Motor neuron (in vitro differentiated cells): ENCODE results near the gene PAM. TPM values are rescaled to one million over a fixed set of nuclear protein-coding genes. Genes with fewer than 3 reads are reported as not detected.

Experiments used
- ATAC-seq, 8 experiments: fragments of 200-7000 bp; cut with Tn5 transposase; replicated peaks in 6 of 8; 2 replicates each; pipeline ENCODE4 v1.8.0; 2021; ENCODE audit warnings: mild to moderate bottlenecking in 8 of 8, moderate library complexity in 8 of 8
- H3K27ac ChIP-seq, 2 donors: fragments of 250-450 bp; sonication (Bioruptor Pico); 2 replicates each; pipeline ENCODE4 v1.9.0; 2021; ENCODE audit warnings: antibody characterized with exemption in 2 of 2, mild to moderate bottlenecking in 2 of 2, moderate library complexity in 1 of 2
- H3K4me1 ChIP-seq, 2 donors: fragments of 250-450 bp; sonication (Bioruptor Pico); replicated peaks in 1 of 2; 2 replicates each; pipeline ENCODE4 v1.6.1; 2021; ENCODE audit warnings: antibody characterized with exemption in 2 of 2, mild to moderate bottlenecking in 2 of 2, moderate library complexity in 1 of 2
- H3K4me3 ChIP-seq, 5 donors: fragments of 250-450 bp; sonication (Bioruptor Pico); 2 replicates each; pipeline ENCODE4 v1.9.0; 2021; ENCODE audit warnings: antibody characterized with exemption in 5 of 5, mild to moderate bottlenecking in 5 of 5, moderate library complexity in 4 of 5
- WGBS, 10 experiments: fragments of 450-650 bp; shearing (Covaris generic); methylation state at CpG; one replicate each; pipeline ENCODE4 v1.0.0; 2022; 5-methylcytosine and 5-hydroxymethylcytosine counted together
- in situ Hi-C, 9 experiments: fragments of 400-800 bp; cut with MboI; loops; one replicate each; pipeline ENCODE4 v1.15.0; 2021; ENCODE audit warnings: low sequenced_read_pairs in 9 of 9, low pct_unique_long_range_greater_than_20kb in 2 of 9; ENCODE audit not compliant: unreplicated experiment in 9 of 9
- total RNA-seq, 8 experiments: library from RNA; unstranded; fragments of 300-600 nt; gene quantifications; 2 replicates each; pipeline versions ENCODE4 v1.2.3 to v1.2.4, GENCODE V29; 2022

PAM gene
- 100 to 1,000 TPM in 2 of 8 experiments, 10 to 100 TPM in 6; 49.0 to 439 (median 74.4) TPM for total RNA-seq

DNA sequence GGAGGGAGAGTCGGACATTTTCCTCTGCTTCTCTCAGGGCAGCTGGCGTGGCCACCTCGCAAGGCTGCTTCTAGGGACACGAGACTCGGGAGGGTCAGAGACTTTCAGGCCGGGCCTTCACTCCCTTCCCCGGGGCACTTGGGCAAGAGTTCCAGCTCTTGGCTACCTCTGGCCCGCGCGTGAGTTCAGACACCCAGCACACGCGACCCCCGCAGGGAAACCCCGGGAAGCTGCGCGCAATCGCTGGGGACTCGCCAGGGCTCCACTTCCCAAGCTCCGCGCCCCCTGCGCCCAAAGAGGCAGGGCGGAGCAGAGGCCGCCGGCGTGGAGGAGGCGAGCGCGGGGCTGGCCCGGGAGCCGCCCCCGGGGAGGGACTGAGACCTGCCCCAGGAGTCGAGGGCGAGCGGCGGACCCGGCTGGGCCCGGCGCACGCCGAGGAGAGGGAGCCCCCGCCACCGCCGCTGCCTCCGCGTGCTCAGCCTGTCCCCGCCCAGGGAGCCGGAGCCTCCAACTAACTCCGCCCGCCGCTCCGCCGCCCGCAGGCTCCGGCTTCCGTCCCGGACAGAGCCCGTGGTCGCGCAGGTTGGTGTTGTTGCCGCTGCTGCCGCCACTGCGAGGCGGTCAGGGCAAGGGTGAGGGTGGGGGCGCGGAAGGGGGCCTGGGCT lies at the start of gene PAM:
PAM (plus strand) TSS at position 539 of the 665 bp plus-strand sequence. CDS start 110,891 bp downstream, outside the sequence.
- peak; percentile 78 to 93 (median 84) for ATAC-seq
- Histone ChIP-seq H3K4me3 (peak within 1 kb of the TSS; percentile 58 to 85 (median 69)), H3K27ac (peak within 1 kb of the TSS; percentile 51 to 59), H3K4me1 (peaks cover 10 to 11% of the 10 kb centered on the region in 2 donors)
- WGBS, 10 experiments = 0 to 33% (median 2%) methylated on average over 1 to 12 of the region's 65 CpGs; no CpG with 5 or more reads in 5 of the 10 experiments
- in situ Hi-C loops = no loop called here

- in situ Hi-C loops = no loop called here
- Histone ChIP-seq H3K4me3 (no peak overlapping the region), H3K4me1 (peaks cover 7 to 9% of the 10 kb centered on the region in 2 donors), H3K27ac (no peak overlapping the region)
- WGBS, 10 experiments = 40 to 98% (median 85%) methylated on average over 1 to 8 of the region's 8 CpGs; no CpG with 5 or more reads in 1 of the 10 experiments
- ATAC-seq = peak in 2 of 8 experiments; percentile 21 to 55
Observed at GRCh38 chr5:102711525-102712385, 43.4 kb upstream of the PAM start.

DNA sequence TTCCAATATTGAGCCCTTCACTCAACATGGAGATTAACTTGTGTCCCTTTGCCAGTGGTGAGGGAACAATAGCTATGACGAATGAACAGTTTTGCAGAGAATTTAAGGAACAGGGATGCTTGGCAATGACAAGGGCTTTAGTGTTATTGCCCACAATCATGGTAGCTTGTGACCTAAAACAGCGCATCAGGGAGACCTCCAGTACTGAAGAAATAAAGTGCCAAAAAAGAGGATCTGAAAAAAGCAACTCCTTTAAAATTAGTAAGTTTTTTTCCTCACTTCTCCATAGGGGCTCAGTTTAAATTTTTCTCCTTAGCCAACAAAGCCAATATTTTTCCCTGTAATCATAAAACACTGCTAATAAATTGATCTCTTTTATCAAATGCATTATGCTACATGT lies 41.8 kb upstream of the PAM start:
- 79 to 100% (median 94%) methylated on average over 1 to 2 of the region's 2 CpGs; no CpG with 5 or more reads in 1 of the 10 experiments for WGBS, 10 experiments
- in situ Hi-C loops = no loop called here
- peaks cover 7 to 9% of the 10 kb centered on the region in 2 donors for H3K4me1 ChIP-seq
- ATAC-seq = no peak
- no peak overlapping the region for H3K4me3 ChIP-seq
- no peak overlapping the region for H3K27ac ChIP-seq

DNA sequence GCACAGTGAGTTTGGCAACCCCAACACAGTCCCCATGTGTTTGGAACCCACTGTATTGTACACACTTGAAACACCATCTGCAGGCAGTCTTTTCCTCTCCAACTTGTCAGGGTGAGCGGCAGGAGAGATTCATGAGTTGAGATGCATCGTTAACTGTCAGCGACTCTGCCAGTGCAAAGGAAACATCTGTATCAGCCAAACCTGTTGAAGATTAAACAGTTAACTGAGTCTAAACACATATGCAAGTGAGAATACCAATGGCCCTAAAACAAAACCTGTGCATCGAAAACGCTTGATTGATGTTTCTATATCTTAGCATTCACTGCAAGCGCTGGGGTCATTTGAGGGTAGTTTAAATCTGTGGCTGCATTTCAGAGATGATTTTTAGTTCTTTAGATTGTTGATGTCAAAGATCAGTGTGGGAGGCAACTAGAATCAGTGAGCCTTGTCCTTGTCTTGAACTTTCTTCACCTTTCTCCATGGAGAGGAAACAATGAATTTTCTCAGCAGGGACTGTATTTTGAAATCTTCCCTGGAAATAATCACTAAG lies 41.3 kb upstream of the PAM start:
- ATAC-seq = peak in 3 of 8 experiments; percentile 22 to 40 (median 38)
- peaks cover 7 to 9% of the 10 kb centered on the region in 2 donors for H3K4me1 ChIP-seq
- WGBS, 10 experiments = 17 to 100% (median 50%) methylated on average over 2 to 6 of the region's 6 CpGs; no CpG with 5 or more reads in 1 of the 10 experiments
- H3K4me3 ChIP-seq = no peak overlapping the region
- H3K27ac ChIP-seq = no peak overlapping the region
- in situ Hi-C loops = no loop called here

DNA sequence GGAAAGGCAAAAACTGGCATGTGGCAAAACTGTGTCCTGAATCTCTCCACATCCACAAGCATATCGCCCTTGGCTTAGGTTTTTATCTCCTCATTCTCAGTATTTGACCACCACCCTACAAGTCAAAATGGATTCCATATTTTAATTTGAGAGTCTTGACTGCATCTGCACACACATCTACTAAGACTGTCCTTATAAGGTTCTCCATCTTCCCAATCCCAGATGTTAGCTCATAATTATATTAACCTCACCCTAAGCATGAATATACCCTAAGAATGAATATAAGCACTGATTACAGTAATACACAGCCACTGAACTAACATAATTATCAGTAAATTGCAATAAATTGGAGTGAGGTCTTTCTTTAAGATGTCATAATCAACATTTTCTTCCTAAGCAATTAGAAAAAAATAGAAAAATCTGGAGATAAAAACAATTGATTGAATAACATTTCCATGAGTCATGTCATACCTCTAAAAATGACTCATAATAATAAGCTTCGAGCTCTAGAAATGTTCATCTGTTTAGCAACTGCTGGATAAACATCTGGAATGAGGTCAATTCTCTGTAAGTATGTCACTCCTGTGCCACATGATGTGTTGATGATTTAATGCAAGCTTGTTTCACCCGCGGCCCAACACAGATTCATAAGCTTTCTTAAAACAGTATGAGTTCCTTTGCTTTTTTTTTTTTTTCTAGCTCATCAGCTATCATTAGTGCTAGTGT lies 39.9 kb upstream of the PAM start:
- in situ Hi-C loops = no loop called here
- H3K4me3 ChIP-seq = no peak overlapping the region
- 3 to 100% (median 81%) methylated on average over 1 to 4 of the region's 4 CpGs for WGBS, 10 experiments
- H3K4me1 ChIP-seq = peaks cover 7 to 9% of the 10 kb centered on the region in 2 donors
- ATAC-seq = peak; percentile 29 to 88 (median 59)
- no peak overlapping the region for H3K27ac ChIP-seq

- Histone ChIP-seq H3K4me3 (no peak overlapping the region), H3K27ac (no peak overlapping the region), H3K4me1 (peaks cover 7 to 9% of the 10 kb centered on the region in 2 donors)
- no peak for ATAC-seq
- in situ Hi-C loops = no loop called here
- 86 to 100% (median 99%) methylated on average over 1 to 5 of the region's 5 CpGs; no CpG with 5 or more reads in 2 of the 10 experiments for WGBS, 10 experiments
Observed at GRCh38 chr5:102716017-102716416, 39.1 kb upstream of the PAM start.

- ATAC-seq = no peak
- in situ Hi-C loops = no loop called here
Observed at GRCh38 chr5:102718819-102719218, 36.3 kb upstream of the PAM start.

DNA sequence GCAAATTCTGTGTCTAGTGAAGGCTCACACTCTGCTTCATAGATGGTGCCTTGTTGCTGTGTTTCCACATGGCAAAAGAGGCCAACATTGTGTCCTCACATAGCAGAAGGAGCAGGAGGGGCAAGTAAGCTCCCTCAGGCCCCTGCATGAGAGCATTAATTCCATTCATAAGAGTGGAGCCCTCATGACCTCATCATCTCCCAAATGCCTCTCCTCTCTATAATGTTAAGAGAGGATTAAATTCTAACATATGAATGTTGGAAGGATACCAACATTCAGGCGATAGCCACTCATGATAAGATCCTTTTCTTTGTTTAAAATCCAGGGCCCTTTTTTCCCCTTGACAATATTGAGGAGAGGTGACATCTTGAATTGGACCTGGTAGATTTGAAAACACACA lies 35.2 kb upstream of the PAM start:
- in situ Hi-C loops = no loop called here
- H3K4me3 ChIP-seq = no peak overlapping the region
- WGBS, 10 experiments = 83 to 100% (median 100%) methylated on average over 1 of the region's 1 CpG; no CpG with 5 or more reads in 6 of the 10 experiments
- H3K4me1 ChIP-seq = no peaks in the 10 kb centered on the region
- no peak overlapping the region for H3K27ac ChIP-seq
- ATAC-seq = no peak

More at GRCh38 chr5:102718819-102719218, 36.3 kb upstream of the PAM start:
- Histone ChIP-seq H3K4me3 (no peak overlapping the region), H3K4me1 (peaks cover 2 to 6% of the 10 kb centered on the region in 2 donors), H3K27ac (no peak overlapping the region)
- 34 to 96% (median 85%) methylated on average over 2 to 4 of the region's 4 CpGs; no CpG with 5 or more reads in 1 of the 10 experiments for WGBS, 10 experiments

- ATAC-seq = no peak
- H3K4me3 ChIP-seq = no peak overlapping the region
- no peak overlapping the region for H3K27ac ChIP-seq
- 50 to 100% (median 89%) methylated on average over 1 of the region's 1 CpG; no CpG with 5 or more reads in 4 of the 10 experiments for WGBS, 10 experiments
- no peaks in the 10 kb centered on the region for H3K4me1 ChIP-seq
- in situ Hi-C loops = no loop called here
Observed at GRCh38 chr5:102720969-102721368, 34.1 kb upstream of the PAM start.

- in situ Hi-C loops = no loop called here
- no peak for ATAC-seq
- WGBS, 10 experiments = 42 to 100% (median 92%) methylated on average over 2 to 4 of the region's 4 CpGs
Observed at GRCh38 chr5:102722931-102723330, 32.2 kb upstream of the PAM start.

GRCh38 chr5:102731693-102732092 lies 23.4 kb upstream of the PAM start:
- no peaks in the 10 kb centered on the region for H3K4me1 ChIP-seq
- no peak for ATAC-seq
- WGBS, 10 experiments = 23 to 100% (median 100%) methylated on average over 1 of the region's 1 CpG; no CpG with 5 or more reads in 2 of the 10 experiments
- no peak overlapping the region for H3K27ac ChIP-seq
- in situ Hi-C loops = no loop called here
- no peak overlapping the region for H3K4me3 ChIP-seq

More at GRCh38 chr5:102722931-102723330, 32.2 kb upstream of the PAM start:
- no peak overlapping the region for H3K27ac ChIP-seq
- no peak overlapping the region for H3K4me3 ChIP-seq
- H3K4me1 ChIP-seq = no peaks in the 10 kb centered on the region

- in situ Hi-C loops = no loop called here
- no peak for ATAC-seq
- WGBS, 10 experiments = 67 to 100% (median 91%) methylated on average over 2 to 5 of the region's 5 CpGs
- H3K4me1 ChIP-seq = no peaks in the 10 kb centered on the region
- H3K4me3 ChIP-seq = no peak overlapping the region
- no peak overlapping the region for H3K27ac ChIP-seq
Observed at GRCh38 chr5:102733534-102733933, 21.6 kb upstream of the PAM start.
